Measurements from ENCODE around the gene CHP1. TPM values are rescaled to one million over a fixed set of nuclear protein-coding genes. Genes with fewer than 3 reads are reported as not detected.
"Not testable (repeated sequence)": the region's sequence is repeated elsewhere in the genome, so short reads cannot be mapped to it uniquely, and the experiment has no call there.

CHP1 gene
- total RNA-seq, 2 experiments from 2014 or later: 31.6 to 34.7 TPM

- intact Hi-C loops (cut with micrococcal nuclease): no loop called here
- Mint-ChIP-seq H3K27ac (no peak overlapping the region), H3K4me1 (ENCODE audit: low read depth) (no peaks in the 10 kb centered on the region), H3K36me3 (ENCODE audit: low read depth) (no peaks in the 10 kb centered on the region), H3K4me3 (no peak overlapping the region), H3K27me3 (no peaks in the 10 kb centered on the region), H3K9me3 (no peaks in the 10 kb centered on the region)
- ChIA-PET CTCF (no interaction called here), POLR2A (interaction anchor here (0.7 kb wide), 1 partner anchor 24 kb away, joined by 4 read pairs; the partner anchor contains the start of genes CHP1 and EXD1)
- ATAC-seq: no peak
- no peak for DNase-seq
- no peak for TF ChIP-seq CTCF (IDR thresholded peaks at IDR 0.05)
These were observed 23.5 kb downstream of the CHP1 start for GRCh38 chr15:41254560-41254959.

GRCh38 chr15:41256103-41256502, 25.0 kb downstream of the CHP1 start:
- Mint-ChIP-seq H3K27ac (no peak overlapping the region), H3K4me1 (ENCODE audit: low read depth) (no peaks in the 10 kb centered on the region), H3K27me3 (no peaks in the 10 kb centered on the region), H3K36me3 (ENCODE audit: low read depth) (no peaks in the 10 kb centered on the region), H3K9me3 (no peaks in the 10 kb centered on the region), H3K4me3 (no peak overlapping the region)
- POLR2A ChIA-PET: no interaction called here
- ATAC-seq: no peak
- CTCF ChIA-PET: no interaction called here
- no peak for TF ChIP-seq CTCF (IDR thresholded peaks at IDR 0.05)
- DNase-seq: no peak
- intact Hi-C loops (cut with micrococcal nuclease): no loop called here

GRCh38 chr15:41256577-41257038, 25.5 kb downstream of the CHP1 start:
- CTCF ChIA-PET: no interaction called here
- no peaks in the 10 kb centered on the region for H3K9me3 Mint-ChIP-seq
- DNase-seq (no peak), ATAC-seq (no peak)
- POLR2A ChIA-PET: no interaction called here
- no peak for TF ChIP-seq CTCF (IDR thresholded peaks at IDR 0.05)
- intact Hi-C loops (cut with micrococcal nuclease): no loop called here
- no peaks in the 10 kb centered on the region for H3K36me3 Mint-ChIP-seq (ENCODE audit: low read depth)
- H3K4me3 Mint-ChIP-seq: no peak overlapping the region
- H3K4me1 Mint-ChIP-seq (ENCODE audit: low read depth): no peaks in the 10 kb centered on the region
- H3K27me3 Mint-ChIP-seq: no peaks in the 10 kb centered on the region
- H3K27ac Mint-ChIP-seq: no peak overlapping the region

GRCh38 chr15:41258750-41259471, 27.8 kb downstream of the CHP1 start:
- Mint-ChIP-seq H3K4me3 (no peak overlapping the region), H3K27me3 (no peaks in the 10 kb centered on the region), H3K9me3 (no peaks in the 10 kb centered on the region), H3K36me3 (ENCODE audit: low read depth) (no peaks in the 10 kb centered on the region), H3K4me1 (ENCODE audit: low read depth) (no peaks in the 10 kb centered on the region), H3K27ac (no peak overlapping the region)
- TF ChIP-seq CTCF (IDR thresholded peaks at IDR 0.05): no peak
- no peak for DNase-seq
- POLR2A ChIA-PET: no interaction called here
- no peak for ATAC-seq
- intact Hi-C loops (cut with micrococcal nuclease): no loop called here
- CTCF ChIA-PET: no interaction called here

GRCh38 chr15:41259546-41260189, 28.6 kb downstream of the CHP1 start:
- no peaks in the 10 kb centered on the region for H3K27me3 Mint-ChIP-seq
- ChIA-PET CTCF (no interaction called here), POLR2A (no interaction called here)
- no peak overlapping the region for H3K27ac Mint-ChIP-seq
- DNase-seq (no peak), ATAC-seq (no peak)
- intact Hi-C loops (cut with micrococcal nuclease): no loop called here
- no peaks in the 10 kb centered on the region for H3K9me3 Mint-ChIP-seq
- TF ChIP-seq CTCF (IDR thresholded peaks at IDR 0.05): no peak
- no peak overlapping the region for H3K4me3 Mint-ChIP-seq
- no peaks in the 10 kb centered on the region for H3K4me1 Mint-ChIP-seq (ENCODE audit: low read depth)
- no peaks in the 10 kb centered on the region for H3K36me3 Mint-ChIP-seq (ENCODE audit: low read depth)

GRCh38 chr15:41260924-41261323, 29.9 kb downstream of the CHP1 start:
- CTCF ChIA-PET; ATAC-seq; H3K4me3 Mint-ChIP-seq; H3K9me3 Mint-ChIP-seq; H3K27me3 Mint-ChIP-seq; H3K27ac Mint-ChIP-seq; H3K36me3 Mint-ChIP-seq (ENCODE audit: low read depth); H3K4me1 Mint-ChIP-seq (ENCODE audit: low read depth); POLR2A ChIA-PET; DNase-seq; intact Hi-C loops (cut with micrococcal nuclease): not testable (repeated sequence)
